ENCODE measurements around the gene ZNF697. TPM values are rescaled to one million over a fixed set of nuclear protein-coding genes. Genes with fewer than 3 reads are reported as not detected.

The ZNF697 gene
- total RNA-seq, 1 experiment from 2014 or later = 4.1 TPM

Other genes with a start within 250 kb of the ZNF697 start
- not detected in 2 replicates for gene HSD3B2, start 233.1 kb downstream of the ZNF697 start, total RNA-seq (2021)
- gene HSD3B1, start 141.1 kb downstream of the ZNF697 start, total RNA-seq (2021) = 0.39 TPM in 1 of 2 replicates, not detected in the other
- 373 and 569 TPM in 2 replicates for gene PHGDH, start 63.7 kb upstream of the ZNF697 start, total RNA-seq (2021)
- not detected in 2 replicates for gene HMGCS2, start 120.6 kb upstream of the ZNF697 start, total RNA-seq (2021)
- gene REG4, start 163.2 kb upstream of the ZNF697 start, total RNA-seq (2021) = not detected in 2 replicates
- gene ADAM30, start 248.2 kb upstream of the ZNF697 start, total RNA-seq (2021) = not detected in 2 replicates